IMR-90 (cell line): ENCODE data around the gene SERPINI2. TPM values are rescaled to one million over a fixed set of nuclear protein-coding genes. Genes with fewer than 3 reads are reported as not detected.

Experiments used
- ATAC-seq: fragments of 200-7000 bp; cut with Tn5 transposase; 2 replicates; pipeline ENCODE4 v1.9.1; 2020; ENCODE audit warnings: low read depth, mild to moderate bottlenecking, moderate library complexity
- BruUV-seq: library from RNA; stranded (reverse); fragments of 400-500 nt; replicated peaks from 2 replicates; lab custom pipeline; 2021; lab: Mats Ljungman, UMichigan
- CTCF ChIA-PET: fragments of 300-600 bp; formaldehyde crosslinking; extraction: SDS; loops from one replicate; lab custom pipeline; 2021; ENCODE audit warnings: antibody characterized with exemption; lab: Yijun Ruan, JAX
- POLR2A ChIA-PET: fragments of 300-600 bp; sonication (Branson Sonifier 250); formaldehyde crosslinking; loops from one replicate; lab custom pipeline; 2022; ENCODE audit warnings: antibody characterized with exemption; ENCODE audit not compliant: unreplicated experiment; lab: Charles Lee
- DNase-seq: peaks from one replicate; pipeline ENCODE4 v3.0.0; 2013
- H2AFZ ChIP-seq: replicated peaks from 2 replicates; pipeline ENCODE3; 2013; ENCODE audit warnings: low read length, mild to moderate bottlenecking; ENCODE audit not compliant: poor library complexity
- H2AK5ac ChIP-seq: 2 replicates; pipeline ENCODE4 v1.6.1; 2013; ENCODE audit warnings: low read depth, low read length, inconsistent platforms
- H2AK9ac ChIP-seq: replicated peaks from 2 replicates; pipeline ENCODE3; 2013; ENCODE audit warnings: mild to moderate bottlenecking, low read depth, low read length, moderate library complexity; ENCODE audit not compliant: poor library complexity
- H2BK120ac ChIP-seq: 2 replicates; pipeline ENCODE4 v1.6.1; 2013; ENCODE audit warnings: low read depth, low read length, inconsistent platforms
- H2BK15ac ChIP-seq: 3 replicates; pipeline ENCODE4 v1.6.1; 2013; ENCODE audit warnings: low read depth, low read length, inconsistent platforms
- H2BK20ac ChIP-seq: 2 replicates; pipeline ENCODE4 v1.6.1; 2013; ENCODE audit warnings: low read depth, mild to moderate bottlenecking, inconsistent platforms, low read length, moderate library complexity
- H2BK5ac ChIP-seq: 2 replicates; pipeline ENCODE4 v1.6.1; 2013; ENCODE audit warnings: mild to moderate bottlenecking, low read depth, low read length, inconsistent platforms; ENCODE audit not compliant: poor library complexity, severe bottlenecking
- H3K14ac ChIP-seq: replicated peaks from 2 replicates; pipeline ENCODE4 v1.6.1; 2013; ENCODE audit warnings: low read depth, low read length, inconsistent platforms
- H3K18ac ChIP-seq: 2 replicates; pipeline ENCODE4 v1.6.1; 2013; ENCODE audit warnings: low read depth, low read length, control low read depth
- H3K23ac ChIP-seq: 2 replicates; pipeline ENCODE4 v1.6.1; 2013; ENCODE audit warnings: low read depth, low read length, inconsistent platforms
- H3K27ac ChIP-seq: 2 replicates; pipeline ENCODE4 v1.5.1; 2013; ENCODE audit warnings: mild to moderate bottlenecking, control low read depth, low read length; ENCODE audit not compliant: insufficient read depth
- H3K27me3 ChIP-seq: 2 replicates; pipeline ENCODE4 v1.6.1; 2013; ENCODE audit warnings: low read length; ENCODE audit not compliant: control insufficient read depth, insufficient read depth
- H3K36me3 ChIP-seq: 2 replicates; pipeline ENCODE4 v1.6.1; 2013; ENCODE audit warnings: low read length, mixed read lengths; ENCODE audit not compliant: control insufficient read depth, insufficient read depth
- H3K4ac ChIP-seq: 2 replicates; pipeline ENCODE4 v1.6.1; 2013; ENCODE audit warnings: low read depth, low read length, inconsistent platforms
- H3K4me1 ChIP-seq: 2 replicates; pipeline ENCODE4 v1.6.1; 2013; ENCODE audit warnings: low read length, mixed read lengths; ENCODE audit not compliant: control insufficient read depth, insufficient read depth
- H3K4me2 ChIP-seq: 2 replicates; pipeline ENCODE4 v1.6.1; 2013; ENCODE audit warnings: low read depth, mild to moderate bottlenecking, control low read depth, low read length, moderate library complexity
- H3K4me3 ChIP-seq: 2 replicates; pipeline ENCODE4 v1.5.1; 2013; ENCODE audit warnings: low read depth, mild to moderate bottlenecking, control low read depth, low read length, moderate library complexity; ENCODE audit not compliant: insufficient read depth
- H3K56ac ChIP-seq: 2 replicates; pipeline ENCODE4 v1.6.1; 2013; ENCODE audit warnings: low read length, inconsistent platforms; ENCODE audit not compliant: insufficient read depth; ENCODE audit errors: extremely low read depth
- H3K79me1 ChIP-seq, 2 experiments: 2 replicates each; pipeline ENCODE4 v1.6.1; 2013; ENCODE audit warnings: low read length in 2 of 2, inconsistent platforms in 1 of 2, low read depth in 1 of 2
- H3K9ac ChIP-seq: 2 replicates; pipeline ENCODE4 v1.6.1; 2013; ENCODE audit warnings: low read depth, low read length, control low read depth
- H3K9me1 ChIP-seq: 2 replicates; pipeline ENCODE4 v1.6.1; 2013; ENCODE audit warnings: low read length, inconsistent platforms; ENCODE audit not compliant: insufficient read depth
- H3K9me3 ChIP-seq: 2 replicates; pipeline ENCODE4 v1.6.1; 2013; ENCODE audit warnings: low read length; ENCODE audit not compliant: control insufficient read depth, insufficient read depth
- H4K20me1 ChIP-seq: 2 replicates; pipeline ENCODE4 v1.6.1; 2013; ENCODE audit warnings: low read length, inconsistent platforms; ENCODE audit not compliant: insufficient read depth
- H4K5ac ChIP-seq: 2 replicates; pipeline ENCODE4 v1.6.1; 2013; ENCODE audit warnings: mild to moderate bottlenecking, low read depth, low read length, control low read depth
- H4K8ac ChIP-seq, 2 experiments: 2 replicates each; pipeline ENCODE4 v1.6.1; 2013; ENCODE audit warnings: low read depth in 2 of 2, low read length in 2 of 2, control low read depth in 1 of 2, inconsistent platforms in 1 of 2
- H4K91ac ChIP-seq: 2 replicates; pipeline ENCODE4 v1.6.1; 2013; ENCODE audit warnings: low read depth, low read length, inconsistent platforms; ENCODE audit not compliant: insufficient read depth
- BHLHE40 ChIP-seq: fragments of 150-350 bp; IDR thresholded peaks from 2 replicates; pipeline ENCODE4 v1.6.1; 2016; ENCODE audit warnings: mild to moderate bottlenecking, low read depth, low read length
- CEBPB ChIP-seq: IDR thresholded peaks from 2 replicates; pipeline ENCODE4 v1.6.1; 2012; ENCODE audit warnings: low read depth, low read length, improper control_type of control experiment
- CHD1 ChIP-seq: IDR thresholded peaks from 2 replicates; pipeline ENCODE4 v1.6.1; 2012; ENCODE audit warnings: low read depth, low read length, improper control_type of control experiment
- CTCF ChIP-seq: conservative IDR thresholded peaks from 2 replicates; pipeline ENCODE4 v1.5.1; 2012; ENCODE audit warnings: mild to moderate bottlenecking, low read depth, low read length, improper control_type of control experiment
- FOS ChIP-seq: fragments of 150-350 bp; IDR thresholded peaks from 2 replicates; pipeline ENCODE4 v1.6.1; 2016; ENCODE audit warnings: low read depth, low read length
- MAFK ChIP-seq: IDR thresholded peaks from 2 replicates; pipeline ENCODE4 v1.6.1; 2012; ENCODE audit warnings: low read depth, low read length, improper control_type of control experiment
- MAZ ChIP-seq: IDR thresholded peaks from 2 replicates; pipeline ENCODE4 v1.6.1; 2012; ENCODE audit warnings: low read depth, mild to moderate bottlenecking, low read length, improper control_type of control experiment, moderate library complexity, borderline replicate concordance
- MXI1 ChIP-seq: IDR thresholded peaks from 2 replicates; pipeline ENCODE4 v1.6.1; 2012; ENCODE audit warnings: low read depth, mild to moderate bottlenecking, low read length, moderate library complexity, borderline replicate concordance
- NFE2L2 ChIP-seq: fragments of 150-350 bp; IDR thresholded peaks from 2 replicates; pipeline ENCODE4 v1.6.1; 2016; ENCODE audit warnings: low read depth, mild to moderate bottlenecking, low read length
- POLR2A ChIP-seq: IDR thresholded peaks from 2 replicates; pipeline ENCODE4 v1.6.1; 2012; ENCODE audit warnings: mild to moderate bottlenecking, low read depth, low read length
- RAD21 ChIP-seq: IDR thresholded peaks from 2 replicates; pipeline ENCODE4 v1.6.1; 2012; ENCODE audit warnings: low read length, improper control_type of control experiment
- RCOR1 ChIP-seq: IDR thresholded peaks from 2 replicates; pipeline ENCODE4 v1.6.1; 2012; ENCODE audit warnings: mild to moderate bottlenecking, low read length, improper control_type of control experiment; ENCODE audit not compliant: insufficient replicate concordance
- RFX5 ChIP-seq: IDR thresholded peaks from 2 replicates; pipeline ENCODE4 v1.8.0; 2012; ENCODE audit warnings: low read depth, mild to moderate bottlenecking, low read length, moderate library complexity
- SMC3 ChIP-seq: fragments of 150-350 bp; IDR thresholded peaks from 2 replicates; pipeline ENCODE4 v1.6.1; 2016; ENCODE audit warnings: low read depth, mild to moderate bottlenecking, antibody characterized with exemption, low read length, moderate library complexity
- WGBS, 2 experiments: methylation state at CpG; one replicate each; pipeline versions ENCODE4 v1.1.5 to v1.1.7; 2013; ENCODE audit warnings: missing lambda C conversion rate in 2 of 2; ENCODE audit not compliant: insufficient read length in 1 of 2; ENCODE audit errors: extremely low coverage in 2 of 2; 5-methylcytosine and 5-hydroxymethylcytosine counted together
- dilution Hi-C: fragments of 300-500 bp; cut with HindIII; formaldehyde crosslinking; loops from one replicate; pipeline ENCODE4 v1.14.3; 2018; ENCODE audit warnings: low sequenced_read_pairs; ENCODE audit not compliant: unreplicated experiment
- in situ Hi-C: fragments of 300-500 bp; cut with MboI; formaldehyde crosslinking; loops from 3 replicates; pipeline ENCODE4 v1.14.3; 2019; ENCODE audit warnings: low sequenced_read_pairs, inconsistent platforms, mixed read lengths
- intact Hi-C: fragments of 100-400 bp; cut with micrococcal nuclease; formaldehyde crosslinking; loops from 2 replicates; pipeline ENCODE4 v1.10.0; 2022
- polyA plus RNA-seq, 3 experiments: library from polyadenylated mRNA; depleted of rRNA; stranded (reverse); fragments of >200 nt; gene quantifications; 2 replicates each; pipeline ENCODE4 v1.2.3, GENCODE V29; 2012; ENCODE audit warnings: low replicate concordance in 1 of 3
- total RNA-seq: library from RNA; depleted of rRNA; stranded (reverse); fragments of >200 nt; gene quantifications from 2 replicates; pipeline ENCODE4 v1.2.3, GENCODE V29; 2012
- TF ChIP-seq, protein P1 (sequence below): fragments of 150-350 bp; IDR thresholded peaks from 2 replicates; pipeline ENCODE4 v1.6.1; 2016; ENCODE audit warnings: low read depth, mild to moderate bottlenecking, low read length, moderate library complexity, borderline replicate concordance
- TF ChIP-seq, protein P2 (sequence below): fragments of 150-350 bp; IDR thresholded peaks from 2 replicates; pipeline ENCODE4 v1.6.1; 2017; ENCODE audit warnings: mild to moderate bottlenecking, antibody characterized with exemption, low read length, low read depth

SERPINI2 gene
- total and polyA plus RNA-seq, 2 of the 4 experiments (the other 2 are of a cell fraction), result not detected

- ATAC-seq, result no peak
- BruUV-seq, result no TSS peak
- in situ Hi-C loops (no loop called here), dilution Hi-C loops (no loop called here), intact Hi-C loops (no loop called here)
- Histone ChIP-seq H3K18ac (no peak overlapping the region), H3K36me3 (no peaks in the 10 kb centered on the region), H3K79me1 (no peaks in the 10 kb centered on the region), H3K14ac (no peak overlapping the region), H3K4me2 (no peak overlapping the region), H3K9me1 (no peaks in the 10 kb centered on the region), H2AK9ac (no peak overlapping the region), H4K5ac (no peak overlapping the region), H3K4me1 (no peaks in the 10 kb centered on the region), H4K91ac (no peak overlapping the region), H3K4ac (no peak overlapping the region), H3K27ac (no peak overlapping the region), H2AFZ (no peak overlapping the region), H4K20me1 (no peaks in the 10 kb centered on the region), H2BK5ac (no peak overlapping the region), H3K27me3 (no peaks in the 10 kb centered on the region), H2BK15ac (no peak overlapping the region), H2BK120ac (no peak overlapping the region), H3K9me3 (peaks cover 6% of the 10 kb centered on the region), H3K9ac (no peak overlapping the region), H3K23ac (no peak overlapping the region), H2BK20ac (no peak overlapping the region), H3K4me3 (no peak overlapping the region), H3K56ac (no peak overlapping the region), H2AK5ac (no peak overlapping the region), H4K8ac (no peak overlapping the region)
- POLR2A ChIA-PET, result no interaction called here
- no CpG with 5 or more reads among the region's 3 CpGs for WGBS, 2 experiments
- DNase-seq, result no peak
- CTCF ChIA-PET, result no interaction called here
- TF ChIP-seq NFE2L2, result no peak
- no peak for TF ChIP-seq BHLHE40
- no peak for TF ChIP-seq CEBPB
- TF ChIP-seq MAZ, result no peak
- no peak for TF ChIP-seq MAFK
- TF ChIP-seq CHD1, result no peak
- no peak for TF ChIP-seq SMC3
- TF ChIP-seq RAD21, result no peak
- TF ChIP-seq FOS, result no peak
- TF ChIP-seq, protein P1, sequence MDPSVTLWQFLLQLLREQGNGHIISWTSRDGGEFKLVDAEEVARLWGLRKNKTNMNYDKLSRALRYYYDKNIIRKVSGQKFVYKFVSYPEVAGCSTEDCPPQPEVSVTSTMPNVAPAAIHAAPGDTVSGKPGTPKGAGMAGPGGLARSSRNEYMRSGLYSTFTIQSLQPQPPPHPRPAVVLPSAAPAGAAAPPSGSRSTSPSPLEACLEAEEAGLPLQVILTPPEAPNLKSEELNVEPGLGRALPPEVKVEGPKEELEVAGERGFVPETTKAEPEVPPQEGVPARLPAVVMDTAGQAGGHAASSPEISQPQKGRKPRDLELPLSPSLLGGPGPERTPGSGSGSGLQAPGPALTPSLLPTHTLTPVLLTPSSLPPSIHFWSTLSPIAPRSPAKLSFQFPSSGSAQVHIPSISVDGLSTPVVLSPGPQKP, result no peak
- TF ChIP-seq MXI1, result no peak
- no peak for TF ChIP-seq RFX5
- TF ChIP-seq RCOR1, result no peak
- no peak for TF ChIP-seq CTCF
- TF ChIP-seq, protein P2, sequence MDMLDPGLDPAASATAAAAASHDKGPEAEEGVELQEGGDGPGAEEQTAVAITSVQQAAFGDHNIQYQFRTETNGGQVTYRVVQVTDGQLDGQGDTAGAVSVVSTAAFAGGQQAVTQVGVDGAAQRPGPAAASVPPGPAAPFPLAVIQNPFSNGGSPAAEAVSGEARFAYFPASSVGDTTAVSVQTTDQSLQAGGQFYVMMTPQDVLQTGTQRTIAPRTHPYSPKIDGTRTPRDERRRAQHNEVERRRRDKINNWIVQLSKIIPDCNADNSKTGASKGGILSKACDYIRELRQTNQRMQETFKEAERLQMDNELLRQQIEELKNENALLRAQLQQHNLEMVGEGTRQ, result no peak
- no peak for TF ChIP-seq POLR2A
Observed at GRCh38 chr3:167501941-167502340, 28.1 kb upstream of the SERPINI2 start.
